Activated CD8-positive, alpha-beta memory T cell treated with anti-CD3 and anti-CD28 coated beads, Interleukin-2, amount 50 U/mL, for 24 hours (primary cell): Measurements from ENCODE around the gene ARSA.
"Not testable (repeated sequence)": the region's sequence is repeated elsewhere in the genome, so short reads cannot be mapped to it uniquely, and the experiment has no call there.

Source experiments
- DNase-seq: peaks from one replicate; pipeline ENCODE4 v3.0.0-alpha.2; 2020; ENCODE audit errors: extremely low read depth

The ARSA gene

DNA sequence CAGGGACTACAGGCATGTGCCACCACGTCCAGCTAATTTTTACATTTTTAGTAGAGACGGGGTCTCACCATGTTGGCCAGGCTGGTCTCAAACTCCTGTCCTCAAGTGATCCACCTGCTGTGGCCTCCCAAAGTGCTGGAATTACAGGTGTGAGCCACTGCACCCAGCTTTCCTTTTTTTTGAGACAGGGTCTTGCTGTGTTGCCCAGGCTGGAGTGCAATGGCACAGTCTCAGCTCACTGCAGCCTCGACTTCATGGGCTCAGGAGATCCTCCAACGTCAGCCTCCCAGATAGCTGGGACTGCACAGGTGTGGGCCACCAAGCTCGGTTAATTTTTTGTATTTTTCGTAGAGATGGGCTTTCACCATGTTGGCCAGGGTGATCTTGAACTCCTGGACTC, 26.7 kb upstream of the ARSA start:
- DNase-seq = not testable (repeated sequence)

DNA sequence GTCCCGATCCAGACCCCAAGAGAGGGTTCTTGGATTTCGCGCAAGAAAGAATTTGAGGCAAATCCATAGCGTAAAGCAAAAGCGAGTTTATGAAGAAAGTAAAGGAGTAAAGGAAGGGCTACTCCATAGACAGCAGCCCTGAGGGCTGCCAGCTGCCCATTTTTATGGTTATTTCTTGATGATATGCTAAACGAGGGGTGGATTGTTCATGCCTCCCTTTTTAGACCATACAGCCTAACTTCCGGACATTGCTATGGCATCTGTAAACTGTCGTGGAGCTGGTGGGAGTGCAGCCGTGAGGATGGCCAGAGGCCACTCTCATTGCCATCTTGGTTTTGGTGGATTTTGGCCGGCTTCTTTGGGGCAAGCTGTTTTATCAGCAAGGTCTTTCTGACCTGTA, 25.3 kb upstream of the ARSA start:
- DNase-seq = no peak

DNA sequence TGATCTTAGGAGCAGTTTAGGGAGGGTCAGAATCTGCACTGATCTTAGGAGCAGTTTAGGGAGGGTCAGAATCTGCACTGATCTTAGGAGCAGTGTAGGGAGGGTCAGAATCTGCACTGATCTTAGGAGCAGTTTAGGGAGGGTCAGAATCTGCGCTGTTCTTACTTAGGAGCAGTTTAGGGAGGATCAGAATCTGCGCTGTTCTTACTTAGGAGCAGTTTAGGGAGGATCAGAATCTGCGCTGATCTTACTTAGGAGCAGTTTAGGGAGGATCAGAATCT, 15.8 kb upstream of the ARSA start:
- DNase-seq = not testable (repeated sequence)

DNA sequence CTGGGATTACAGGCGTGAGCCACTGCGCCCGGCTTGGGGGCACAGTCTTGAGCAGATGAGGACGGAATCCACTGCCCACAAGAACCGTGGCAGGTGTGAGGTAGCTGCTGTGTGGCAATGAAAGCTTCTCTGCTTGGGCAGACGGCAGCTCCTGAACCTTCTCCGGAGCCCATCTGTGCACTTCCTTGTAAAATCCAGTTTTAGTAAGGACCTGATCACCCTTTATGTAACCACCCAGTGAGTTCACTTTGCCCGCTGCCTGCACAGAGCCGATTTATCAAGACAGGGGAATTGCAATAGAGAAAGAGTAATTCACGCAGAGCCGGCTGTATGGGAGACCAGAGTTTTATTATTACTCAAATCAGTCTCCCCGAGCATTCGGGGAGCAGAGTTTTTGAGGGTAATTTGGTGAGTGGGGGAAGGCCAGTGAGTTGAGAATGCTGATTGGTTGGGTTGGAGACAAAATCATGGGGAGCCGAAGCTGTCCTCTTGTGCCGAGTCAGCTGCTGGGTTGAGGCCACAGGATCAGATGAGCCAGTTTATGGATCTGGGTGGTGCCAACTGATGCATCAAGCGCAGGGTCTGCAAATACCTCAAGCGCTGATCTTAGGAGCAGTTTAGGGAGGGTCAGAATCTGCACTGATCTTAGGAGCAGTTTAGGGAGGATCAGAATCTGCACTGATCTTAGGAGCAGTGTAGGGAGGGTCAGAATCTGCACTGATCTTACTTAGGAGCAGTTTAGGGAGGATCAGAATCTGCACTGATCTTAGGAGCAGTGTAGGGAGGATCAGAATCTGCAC, 15.3 kb upstream of the ARSA start:
- DNase-seq = not testable (repeated sequence)

DNA sequence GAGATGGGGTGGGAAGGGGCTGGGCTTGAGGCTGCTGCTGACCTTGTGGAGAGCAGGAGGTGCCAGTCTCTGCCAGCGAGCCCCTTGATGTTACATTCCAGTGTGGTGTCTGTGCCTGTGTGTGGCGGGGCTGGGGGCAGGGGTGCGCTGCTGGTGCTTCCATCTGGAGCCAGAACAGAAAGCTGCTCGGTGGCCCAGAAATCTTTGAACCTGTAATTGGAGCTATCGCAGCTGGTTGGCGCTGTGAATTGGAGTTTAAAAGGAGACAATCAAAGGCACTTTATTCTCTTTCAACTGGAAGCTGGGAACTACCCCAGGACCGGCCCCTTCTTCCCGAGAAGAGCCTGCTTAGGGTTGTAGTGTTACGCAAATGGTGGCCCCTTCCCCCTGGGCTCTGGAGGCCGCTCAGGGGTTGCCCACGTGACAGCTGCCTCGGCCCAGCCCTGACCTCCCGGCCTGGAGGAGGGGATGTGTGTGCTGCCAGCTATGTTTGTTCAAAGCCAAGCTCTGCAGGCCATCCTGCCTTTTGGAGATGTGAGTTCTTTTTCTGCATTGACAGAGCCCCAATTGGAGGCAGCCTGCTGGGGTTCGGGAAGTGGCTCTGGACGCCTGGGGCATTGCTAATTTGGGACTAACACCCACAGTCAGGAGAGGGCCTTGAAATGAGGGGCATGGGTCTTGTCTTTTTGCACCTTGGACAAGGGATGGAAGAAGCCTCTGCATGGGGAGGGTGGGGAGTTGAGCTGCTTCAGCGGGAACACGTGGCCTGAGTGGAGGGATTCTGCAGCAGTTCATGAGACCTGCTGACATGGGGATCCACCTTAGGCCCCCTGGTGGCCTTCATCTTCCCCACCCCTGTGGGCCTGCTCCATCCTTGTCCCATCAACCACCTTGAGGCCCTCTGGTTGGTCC, 14.0 kb upstream of the ARSA start:
- no peak for DNase-seq

DNA sequence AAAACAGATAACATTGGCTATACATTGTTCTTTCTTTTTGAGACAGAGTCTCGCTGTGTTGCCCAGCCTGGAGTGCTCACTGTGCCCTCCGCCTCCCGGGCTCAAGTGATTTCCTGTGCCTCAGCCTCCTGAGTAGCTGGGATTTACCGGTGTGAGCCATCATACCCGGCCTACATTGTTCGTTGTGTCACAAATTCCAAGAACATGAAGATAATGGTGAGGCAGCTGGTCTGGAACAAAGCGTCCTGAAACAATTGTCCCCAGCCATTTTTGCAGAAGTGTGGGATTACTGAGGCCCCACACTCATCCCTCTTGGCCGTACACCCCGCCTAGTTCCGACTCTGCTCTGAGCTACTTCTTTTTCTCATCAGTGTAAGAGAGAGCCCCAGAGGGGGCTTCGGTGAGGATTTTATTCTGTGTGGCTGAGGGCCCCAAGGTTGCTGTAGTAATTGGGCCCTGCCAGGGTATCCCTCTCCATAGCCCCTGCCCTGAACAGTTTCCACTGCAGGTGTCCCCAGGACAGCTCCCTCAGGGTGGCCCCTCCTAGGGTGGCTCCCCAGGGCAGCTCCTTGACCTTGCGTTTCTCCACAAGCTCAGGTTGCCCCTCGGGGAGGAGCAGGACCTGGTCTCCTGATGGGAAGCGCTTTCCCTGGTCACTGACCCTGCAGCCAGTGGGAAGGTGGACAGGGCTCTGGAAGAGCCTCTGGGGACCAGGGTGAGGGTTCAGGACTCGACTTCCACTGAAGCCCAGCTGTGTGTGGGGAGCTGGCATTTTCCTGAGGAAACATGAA, 13.1 kb upstream of the ARSA start:
- no peak for DNase-seq

DNA sequence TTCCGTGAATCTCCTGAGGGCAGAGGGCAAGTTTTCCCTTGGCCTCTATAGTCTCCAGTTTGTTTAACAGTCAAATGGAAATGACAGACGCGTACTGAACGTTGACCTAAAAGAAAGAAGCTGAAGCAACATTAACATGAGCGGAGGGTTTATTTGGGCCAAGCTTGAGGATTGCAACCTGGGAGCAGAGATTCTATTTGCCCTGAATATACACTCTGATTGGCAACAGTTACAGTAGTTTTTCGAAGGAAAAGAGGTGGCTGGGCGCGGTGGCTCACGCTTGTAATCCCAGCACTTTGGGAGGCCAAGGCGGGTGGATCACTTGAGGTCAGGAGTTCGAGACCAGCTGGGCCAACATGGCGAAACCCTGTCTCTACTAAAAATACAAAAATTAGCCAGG, 12.3 kb upstream of the ARSA start:
- not testable (repeated sequence) for DNase-seq

DNA sequence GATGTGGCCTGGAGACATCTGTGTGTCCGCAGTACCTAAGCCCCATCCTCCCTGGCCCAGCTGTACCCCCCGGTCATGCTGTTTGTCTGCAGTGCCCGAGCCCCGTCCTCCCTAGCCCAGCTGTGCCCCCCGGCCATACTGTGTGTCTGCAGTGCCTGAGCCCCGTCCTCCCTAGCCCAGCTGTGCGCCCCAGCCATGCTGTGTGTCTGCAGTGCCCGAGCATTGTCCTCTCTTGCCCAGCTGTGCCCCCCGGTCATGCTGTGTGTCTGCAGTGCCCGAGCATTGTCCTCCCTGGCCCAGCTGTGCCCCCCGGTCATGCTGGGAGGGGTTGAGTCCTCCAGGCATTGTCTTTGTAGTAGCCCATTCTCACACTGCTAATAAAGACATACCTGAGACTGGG, 7.6 kb upstream of the ARSA start:
- no peak for DNase-seq

DNA sequence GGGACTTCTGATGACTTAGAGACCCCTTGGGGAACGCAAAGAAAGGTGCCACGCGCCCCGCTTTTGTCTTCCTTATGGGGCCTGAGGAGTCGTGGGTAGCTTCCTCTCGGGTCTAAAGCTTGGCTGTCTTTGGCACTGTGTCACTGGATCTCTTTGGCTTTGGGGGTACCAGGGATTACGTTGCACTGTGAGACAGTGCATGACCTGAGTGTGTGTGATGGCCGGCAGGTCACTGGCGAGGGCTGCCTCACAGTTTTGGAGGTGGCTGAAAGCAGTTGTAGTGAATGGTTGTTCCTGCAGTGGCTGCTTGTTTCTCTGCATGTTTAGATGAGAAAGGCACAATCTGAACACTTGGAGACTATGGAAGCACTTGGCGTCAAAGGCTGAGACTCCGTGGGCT, 5.8 kb upstream of the ARSA start:
- no peak for DNase-seq

DNA sequence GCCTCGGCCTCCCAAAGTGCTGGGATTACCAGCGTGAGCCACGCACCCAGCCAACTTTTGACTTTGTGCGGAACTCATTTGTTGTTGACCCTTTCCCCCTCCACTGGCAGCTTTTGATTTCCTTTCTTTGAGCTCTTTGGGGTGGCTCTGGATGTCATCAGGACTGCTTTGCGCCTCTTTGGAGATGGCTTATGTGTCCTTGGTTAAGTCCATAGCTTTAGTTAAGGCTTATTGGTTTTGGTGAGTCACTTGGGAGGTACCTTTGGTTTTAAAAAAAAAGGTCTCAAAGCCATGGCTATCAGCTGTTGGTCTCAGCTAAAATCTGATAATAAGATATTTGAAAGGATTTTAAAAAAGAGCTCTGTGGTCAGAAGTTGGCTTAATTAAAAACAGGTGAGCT, 5.1 kb upstream of the ARSA start:
- DNase-seq = no peak

DNA sequence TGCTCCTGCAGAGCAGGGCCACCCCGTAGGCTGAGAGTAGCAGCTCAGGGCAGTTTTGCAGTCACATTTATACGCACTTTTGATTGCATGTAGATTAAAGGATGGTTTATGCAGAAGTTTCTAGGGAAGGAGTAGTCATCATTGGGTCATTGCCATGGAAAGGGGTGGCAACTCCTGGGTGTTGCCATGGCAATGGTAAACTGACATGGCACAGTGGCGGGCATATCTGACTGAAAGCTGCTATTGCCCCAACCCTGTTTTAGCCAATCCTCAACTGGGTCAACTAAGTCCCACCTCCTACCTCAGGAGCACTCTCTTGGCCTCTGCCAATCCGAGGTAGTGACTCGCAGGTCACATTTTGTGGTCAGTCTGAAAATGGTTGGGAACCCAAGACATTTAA, 2.4 kb upstream of the ARSA start:
- no peak for DNase-seq

DNA sequence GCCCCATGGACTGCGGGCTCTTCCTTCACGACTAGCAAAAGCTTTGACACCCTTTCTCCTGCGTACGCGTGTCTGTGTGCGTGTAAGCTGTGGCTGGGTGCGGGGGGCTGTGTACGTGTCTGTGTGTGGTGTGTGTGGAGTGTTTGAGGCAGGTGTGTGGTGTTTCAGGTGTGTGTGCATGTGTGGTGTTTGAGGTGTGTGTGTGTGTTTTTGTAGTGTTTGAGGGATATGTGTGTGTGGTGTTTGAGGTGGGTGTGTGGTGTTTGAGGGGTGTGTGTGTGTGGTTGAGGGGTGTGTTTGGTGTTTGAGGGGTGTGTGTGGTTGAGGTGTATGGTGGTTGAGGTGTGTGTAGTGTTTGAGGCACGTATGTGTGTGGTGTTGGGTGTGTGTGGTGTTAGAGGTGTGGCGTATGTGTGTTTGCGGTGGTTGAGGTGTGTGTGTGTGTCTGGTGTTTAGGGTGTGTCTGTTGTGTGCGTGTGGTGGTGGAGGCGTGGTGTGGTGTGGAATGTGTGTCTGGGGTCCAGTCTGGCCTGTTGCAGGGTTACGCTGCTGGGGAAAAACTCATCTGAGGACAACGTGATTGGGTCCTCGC, 687 bp upstream of the ARSA start:
- DNase-seq = no peak

DNA sequence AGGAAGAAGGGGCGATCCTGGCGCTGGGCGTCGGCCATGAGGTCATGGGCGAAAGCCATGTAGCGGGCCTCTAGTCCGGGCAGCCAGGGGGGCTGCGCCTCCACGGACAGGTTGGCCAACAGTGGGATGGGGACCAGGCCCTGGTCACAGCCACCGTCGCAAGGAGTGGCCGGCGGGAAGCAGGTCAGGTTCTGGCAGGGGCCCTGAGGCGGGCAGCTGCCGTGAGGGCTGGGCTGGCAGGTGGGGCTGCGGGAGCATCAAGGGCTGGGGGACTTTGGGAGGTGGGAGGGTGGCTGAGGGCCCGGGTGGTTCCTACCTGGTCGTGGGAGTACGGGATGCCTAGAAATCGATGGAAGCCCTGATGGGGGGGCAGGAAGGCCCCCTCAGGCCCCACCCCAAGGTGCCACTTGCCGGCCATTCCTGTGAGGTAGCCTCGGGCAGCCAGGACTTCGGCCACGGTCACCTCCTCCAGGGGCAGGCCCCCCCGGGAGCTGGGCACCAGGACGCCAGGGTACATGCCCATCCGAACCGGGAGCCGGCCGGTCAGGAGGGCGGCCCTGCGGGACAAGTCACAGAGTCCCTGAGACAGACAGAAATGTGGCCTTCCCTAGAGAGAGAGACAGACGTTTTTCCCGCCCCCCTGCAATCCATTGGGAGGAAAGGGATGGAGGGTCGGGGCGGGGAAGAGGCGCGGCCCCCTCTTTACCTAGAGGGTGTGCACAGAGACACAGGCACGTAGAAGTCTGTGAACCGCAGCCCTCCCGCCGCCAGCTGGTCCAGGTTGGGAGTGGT, 906 bp downstream of the ARSA start:
- DNase-seq = no peak

DNA sequence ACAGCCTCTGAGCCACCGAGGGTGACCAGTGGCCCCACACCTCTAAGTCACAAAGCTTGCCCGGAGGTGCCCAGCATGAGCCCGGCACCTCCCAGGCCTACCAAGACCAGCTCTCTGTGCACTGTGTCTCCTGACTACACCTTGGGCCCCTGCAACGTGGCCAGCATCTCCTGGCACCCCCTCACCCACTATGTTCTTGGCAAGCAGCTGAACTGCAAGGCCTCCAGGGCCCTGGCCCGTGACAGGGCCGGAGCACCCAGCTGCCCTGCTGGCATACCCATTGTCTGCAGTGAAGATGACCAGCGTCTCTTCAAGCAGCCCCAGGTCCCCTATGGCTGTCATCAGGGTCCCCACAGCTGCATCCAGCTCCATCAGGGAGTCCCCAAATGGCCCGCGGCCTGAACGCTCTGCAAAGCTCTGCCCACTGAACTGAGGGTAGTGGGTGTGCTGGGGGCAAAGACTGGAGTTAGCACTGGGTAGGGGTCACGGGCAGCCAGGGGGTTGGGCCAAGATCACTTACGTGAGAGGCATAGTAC, 1.6 kb downstream of the ARSA start:
- DNase-seq = no peak

DNA sequence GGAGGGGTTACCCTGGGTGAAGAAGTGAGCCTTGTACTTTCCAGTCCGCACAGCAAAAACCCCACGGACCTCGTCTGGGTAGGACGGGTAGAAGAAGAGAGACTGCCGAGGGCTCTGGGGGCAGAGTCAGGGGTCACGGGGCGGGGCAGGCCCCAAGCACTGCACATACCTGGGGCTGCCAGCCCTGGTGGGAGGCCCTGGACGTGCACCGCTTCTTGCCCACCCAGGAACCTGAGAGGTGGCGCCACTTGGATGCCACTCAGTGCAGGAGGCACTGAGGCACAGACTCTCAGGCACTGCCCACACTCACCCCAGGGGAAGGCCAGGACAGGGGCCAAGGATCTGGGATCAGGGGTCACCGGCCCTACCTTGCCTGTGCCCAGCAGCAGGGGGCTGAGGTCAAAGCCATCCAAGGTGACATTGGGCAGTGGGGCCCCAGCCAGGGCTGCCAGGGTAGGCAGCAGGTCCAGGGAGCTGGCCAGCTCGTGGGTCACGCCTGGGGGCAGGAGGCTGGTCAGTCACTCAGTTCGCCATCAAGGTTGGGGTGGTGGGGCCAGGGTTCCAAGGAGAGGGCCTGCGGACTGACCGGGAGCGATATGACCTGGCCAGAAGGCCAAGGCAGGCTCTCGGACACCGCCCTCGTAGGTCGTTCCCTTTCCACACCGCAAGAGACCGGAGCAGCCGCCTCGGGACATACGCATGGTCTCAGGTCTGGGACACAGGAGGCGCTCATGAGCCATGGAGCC, 2.2 kb downstream of the ARSA start:
- DNase-seq = no peak

DNA sequence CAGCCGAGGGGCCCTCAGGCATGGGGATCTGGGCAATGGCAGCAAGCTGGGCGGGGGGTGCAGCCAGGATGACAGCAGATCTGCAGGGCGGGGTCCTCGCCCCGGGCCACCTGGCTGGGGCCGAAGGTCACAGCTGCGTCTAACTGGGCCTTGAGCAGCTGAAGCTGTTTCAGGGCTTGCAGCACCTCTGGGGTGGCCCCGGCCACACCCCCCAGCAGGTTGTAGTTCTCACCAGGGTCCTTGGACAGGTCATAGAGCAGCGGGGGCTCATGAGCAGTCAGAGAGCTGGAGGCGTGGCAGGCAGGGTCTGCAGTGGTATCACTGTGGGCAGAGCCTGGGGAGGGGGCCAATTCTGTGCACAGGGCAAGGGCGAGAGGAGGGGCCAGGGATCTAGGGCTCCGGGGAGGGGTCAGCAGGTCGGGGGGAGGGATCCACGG, 2.8 kb downstream of the ARSA start:
- DNase-seq = no peak

DNA sequence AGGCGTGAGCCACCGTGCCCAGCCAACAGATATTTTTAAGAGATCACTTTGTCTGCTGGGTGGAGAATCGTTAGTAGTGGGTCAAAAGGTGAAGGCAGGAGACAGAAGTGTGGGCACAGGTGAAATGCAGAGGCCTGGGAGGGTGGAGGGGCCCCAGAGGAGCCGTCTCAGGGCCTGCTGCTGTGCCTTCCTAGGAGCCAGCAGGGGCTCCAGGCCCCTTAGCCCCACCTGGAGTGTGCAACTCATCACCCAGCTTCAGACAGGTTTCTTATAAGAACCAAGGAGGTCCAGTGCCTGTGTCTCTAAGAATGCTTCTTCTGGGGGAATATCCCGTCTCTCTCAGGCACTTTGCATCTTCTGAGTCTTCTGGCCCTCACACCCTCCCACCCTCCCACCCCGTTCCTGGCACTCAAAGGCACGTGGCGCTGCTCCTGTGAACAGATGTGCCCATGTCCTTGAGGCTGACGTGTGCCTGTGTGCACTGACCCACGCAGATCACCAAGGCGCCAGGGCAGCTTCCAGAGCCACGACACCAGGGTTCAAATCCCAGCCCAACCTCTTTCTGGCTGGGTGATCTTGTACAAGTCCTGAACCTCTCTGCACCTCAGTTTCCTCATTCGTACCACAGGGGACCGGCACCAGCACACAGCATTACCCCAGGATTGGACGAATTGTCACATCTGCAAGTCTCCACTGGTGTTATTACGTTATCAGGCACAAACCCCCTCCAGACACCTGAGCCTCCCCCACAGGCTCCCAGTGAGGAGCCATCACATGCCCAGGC, 3.4 kb downstream of the ARSA start:
- no peak for DNase-seq

DNA sequence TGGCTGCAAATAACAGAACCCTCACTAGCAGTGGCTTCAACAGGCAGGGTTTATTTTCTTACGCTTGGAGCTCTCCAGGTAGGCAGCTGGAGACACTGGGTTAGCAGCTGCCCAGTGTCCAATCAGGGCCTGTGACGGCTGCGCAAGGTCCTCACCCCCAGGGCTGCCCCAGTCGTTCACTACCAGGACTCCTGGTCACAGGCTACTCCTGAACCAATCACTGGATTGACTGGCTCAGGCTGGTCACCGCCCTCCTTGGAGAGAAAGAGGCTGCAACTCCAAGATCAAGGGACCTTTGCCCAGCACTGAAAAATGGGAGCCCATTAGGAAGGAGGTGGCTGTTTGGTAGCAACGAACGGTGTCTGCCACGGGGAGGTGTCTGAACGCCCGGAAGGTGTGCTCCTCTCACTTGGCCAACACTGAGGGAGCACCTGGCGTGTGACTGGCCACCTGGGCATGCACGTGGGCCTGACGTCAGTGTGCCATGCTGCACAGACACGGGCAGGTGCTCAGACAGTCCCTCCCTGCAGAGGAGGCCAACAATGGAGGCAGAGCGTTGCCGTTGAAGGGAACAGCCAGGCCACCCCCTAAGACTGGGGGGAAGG, 5.1 kb downstream of the ARSA start:
- no peak for DNase-seq
